ENCODE data around the gene MARCHF9. TPM values are rescaled to one million over a fixed set of nuclear protein-coding genes. Genes with fewer than 3 reads are reported as not detected.
A peak's percentile ranks its signal among the peaks of the same experiment; 100 is the strongest.

Gene MARCHF9
- total RNA-seq, 1 donor, result 2.6 TPM

DNA sequence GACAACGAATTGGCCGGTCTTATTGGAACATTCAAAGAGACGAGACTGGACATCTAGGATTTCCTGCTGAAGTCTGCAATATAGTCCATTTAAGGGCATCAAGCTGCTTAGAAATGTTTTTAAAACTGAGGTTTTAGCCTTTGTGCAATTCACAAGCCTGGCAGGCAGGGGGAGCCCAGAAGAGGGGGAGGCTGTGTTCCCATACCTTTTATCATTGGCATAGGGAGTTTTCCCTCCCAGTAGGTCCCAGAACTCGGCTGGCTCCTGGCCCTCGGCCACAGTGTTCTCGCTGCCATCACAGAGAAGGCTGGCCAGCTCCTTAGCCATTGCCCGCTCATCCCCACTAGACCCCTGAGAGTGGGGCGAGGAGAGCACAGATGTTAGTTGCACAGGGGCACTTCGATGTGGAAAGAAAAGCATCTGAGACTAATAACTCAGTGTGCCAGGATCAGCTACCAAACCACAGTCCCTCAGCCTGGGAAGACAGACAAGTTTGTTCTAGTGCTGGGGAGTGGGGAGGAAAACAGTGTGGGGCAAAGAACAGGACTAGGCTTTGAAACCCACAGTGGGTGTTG, 48.5 kb downstream of the MARCHF9 start:
- no peak overlapping the region for H3K4me3 ChIP-seq (ENCODE audit: low read depth, low read length)
- peak; percentile 54 for DNase-seq (ENCODE audit: low read depth)
- TF ChIP-seq CTCF (IDR thresholded peaks at IDR 0.05; ENCODE audit: insufficient read depth, low read depth, low read length), result peak; percentile 84

DNA sequence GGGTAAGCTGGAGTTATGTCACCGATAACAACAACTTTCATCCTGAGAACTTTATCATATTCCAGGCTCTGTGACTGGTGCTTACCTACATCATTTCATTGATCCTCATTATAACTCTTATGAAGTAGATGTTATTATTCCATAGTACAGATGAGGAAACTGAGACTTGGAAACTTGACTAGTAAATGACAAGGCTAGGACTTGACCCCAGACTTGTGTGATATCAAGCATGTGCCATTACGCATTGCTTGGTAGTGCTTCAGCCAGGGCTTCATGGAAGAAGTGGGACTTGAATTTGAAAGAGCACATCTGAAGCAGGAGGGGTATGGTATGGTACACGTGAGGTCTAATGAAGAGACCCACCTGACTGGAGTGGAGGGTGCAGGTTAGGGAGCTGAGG, 51.8 kb downstream of the MARCHF9 start:
- no peak for TF ChIP-seq CTCF (IDR thresholded peaks at IDR 0.05; ENCODE audit: insufficient read depth, low read depth, low read length)
- H3K4me3 ChIP-seq (ENCODE audit: low read depth, low read length), result no peak overlapping the region
- no peak for DNase-seq (ENCODE audit: low read depth)

DNA sequence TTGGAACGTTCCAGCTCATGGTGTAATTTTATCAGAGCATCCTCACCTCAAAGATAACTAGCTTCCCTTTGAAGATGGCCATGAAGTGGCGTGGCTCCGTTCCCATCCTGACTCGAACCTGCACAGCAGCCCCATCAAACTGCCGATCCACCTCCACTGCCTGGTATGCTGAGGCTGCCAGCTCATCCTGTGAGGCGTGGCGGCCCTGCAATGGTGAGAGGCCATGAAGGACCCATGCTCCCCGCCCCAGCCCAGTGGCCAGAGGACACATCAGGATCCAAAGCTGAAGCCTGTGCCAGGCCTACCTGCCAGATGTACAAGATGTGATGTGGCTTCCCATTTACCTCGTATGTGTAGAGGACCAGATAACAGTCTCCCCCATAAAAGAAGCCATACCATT, 52.4 kb downstream of the MARCHF9 start:
- TF ChIP-seq CTCF (IDR thresholded peaks at IDR 0.05; ENCODE audit: insufficient read depth, low read depth, low read length), result no peak
- no peak for DNase-seq (ENCODE audit: low read depth)
- H3K4me3 ChIP-seq (ENCODE audit: low read depth, low read length), result no peak overlapping the region

GRCh38 chr12:57808351-57808750, 53.4 kb downstream of the MARCHF9 start:
- DNase-seq (ENCODE audit: low read depth), result no peak
- no peak overlapping the region for H3K4me3 ChIP-seq (ENCODE audit: low read depth, low read length)
- no peak for TF ChIP-seq CTCF (IDR thresholded peaks at IDR 0.05; ENCODE audit: insufficient read depth, low read depth, low read length)

GRCh38 chr12:57809425-57809824, 54.5 kb downstream of the MARCHF9 start:
- DNase-seq (ENCODE audit: low read depth), result no peak
- no peak overlapping the region for H3K4me3 ChIP-seq (ENCODE audit: low read depth, low read length)
- no peak for TF ChIP-seq CTCF (IDR thresholded peaks at IDR 0.05; ENCODE audit: insufficient read depth, low read depth, low read length)

Small RNAs within 50 kb of the gene (small RNA-seq; reads per million reads assigned to genes)
- gene RNU6-1083P, result not detected

Other genes with a start within 250 kb of the MARCHF9 start
- 18.1 and 56.7 TPM in 2 replicates for gene DDIT3, start 234.6 kb upstream of the MARCHF9 start, total RNA-seq
- gene MBD6, start 232.3 kb upstream of the MARCHF9 start, total RNA-seq, result 4.8 and 6.9 TPM in 2 replicates
- gene DCTN2, start 207.9 kb upstream of the MARCHF9 start, total RNA-seq, result 111 and 120 TPM in 2 replicates
- gene KIF5A, start 205.1 kb upstream of the MARCHF9 start, total RNA-seq, result 0.86 and 1.3 TPM in 2 replicates
- gene PIP4K2C, start 163.9 kb upstream of the MARCHF9 start, total RNA-seq, result 21.3 and 33.2 TPM in 2 replicates
- gene DTX3, start 150.3 kb upstream of the MARCHF9 start, total RNA-seq, result 19.0 and 22.9 TPM in 2 replicates
- gene ARHGEF25, start 143.7 kb upstream of the MARCHF9 start, total RNA-seq, result 28.0 and 48.4 TPM in 2 replicates
- 3.0 and 5.2 TPM in 2 replicates for gene B4GALNT1, start 121.9 kb upstream of the MARCHF9 start, total RNA-seq
- 95.3 and 98.0 TPM in 2 replicates for gene OS9, start 61.0 kb upstream of the MARCHF9 start, total RNA-seq
- 0.32 and 0.43 TPM in 2 replicates for gene AGAP2, start 16.4 kb upstream of the MARCHF9 start, total RNA-seq
- gene TSPAN31, start 10.1 kb upstream of the MARCHF9 start, total RNA-seq, result 39.9 and 62.2 TPM in 2 replicates
- 226 and 299 TPM in 2 replicates for gene CDK4, start 2.8 kb upstream of the MARCHF9 start, total RNA-seq
- 0.97 and 3.0 TPM in 2 replicates for gene CYP27B1, start 12.0 kb downstream of the MARCHF9 start, total RNA-seq
- 5.2 and 7.4 TPM in 2 replicates for gene METTL1, start 17.0 kb downstream of the MARCHF9 start, total RNA-seq
- gene EEF1AKMT3, start 17.5 kb downstream of the MARCHF9 start, total RNA-seq, result 6.9 and 8.1 TPM in 2 replicates
- 19.0 and 25.5 TPM in 2 replicates for gene TSFM, start 27.7 kb downstream of the MARCHF9 start, total RNA-seq
- 2.9 and 4.3 TPM in 2 replicates for gene AVIL, start 63.6 kb downstream of the MARCHF9 start, total RNA-seq
- gene CTDSP2, start 91.6 kb downstream of the MARCHF9 start, total RNA-seq, result 64.8 and 76.0 TPM in 2 replicates
- 7.1 and 9.9 TPM in 2 replicates for gene ATP23, start 186.5 kb downstream of the MARCHF9 start, total RNA-seq